ENCODE results near the gene BRCA2. TPM values are rescaled to one million over a fixed set of nuclear protein-coding genes. Genes with fewer than 3 reads are reported as not detected.
A peak's percentile ranks its signal among the peaks of the same experiment; 100 is the strongest.

BRCA2 gene
- 1 to 10 TPM in 1 of 2 donors, under 1 TPM in 1; 0.66 to 1.0 TPM for total RNA-seq

GRCh38 chr13:32315238-32316027 lies at the start of gene BRCA2, which contains the start of gene ZAR1L:
TSS of gene BRCA2 (plus strand) at chr13:32315508. CDS start at chr13:32316461, 953 bp downstream.
TSS of gene ZAR1L (minus strand) at chr13:32315363. CDS start at chr13:32311925, 3,438 bp downstream.
- TF ChIP-seq CTCF (IDR thresholded peaks at IDR 0.05) (peak in 1 of 7 experiments; percentile 11), POLR2A (IDR thresholded peaks at IDR 0.05) (peak; percentile 40 to 80 (median 76))
- Histone ChIP-seq H3K9me3 (no peaks in the 10 kb centered on the region), H3K27me3 (no peaks in the 10 kb centered on the region), H3K36me3 (replicated peaks in 1 of 2; ENCODE audit: insufficient read depth in 1 of 2, low read depth in 2 of 2) (no peaks in the 10 kb centered on the region), H3K27ac (peak within 1 kb of the TSS; percentile 75 to 93 (median 91)), H3K4me3 (peak within 1 kb of the TSS; percentile 46 to 52), H3K4me1 (peaks cover 4% of the 10 kb centered on the region)
- ATAC-seq (peak; percentile 98), DNase-seq (peak; percentile 87 to 91 (median 89))
- 0% methylated on average over 22 to 60 of the region's 60 CpGs for WGBS, 2 donors
- intact Hi-C loops (cut with DNase I), result no loop called here

DNA sequence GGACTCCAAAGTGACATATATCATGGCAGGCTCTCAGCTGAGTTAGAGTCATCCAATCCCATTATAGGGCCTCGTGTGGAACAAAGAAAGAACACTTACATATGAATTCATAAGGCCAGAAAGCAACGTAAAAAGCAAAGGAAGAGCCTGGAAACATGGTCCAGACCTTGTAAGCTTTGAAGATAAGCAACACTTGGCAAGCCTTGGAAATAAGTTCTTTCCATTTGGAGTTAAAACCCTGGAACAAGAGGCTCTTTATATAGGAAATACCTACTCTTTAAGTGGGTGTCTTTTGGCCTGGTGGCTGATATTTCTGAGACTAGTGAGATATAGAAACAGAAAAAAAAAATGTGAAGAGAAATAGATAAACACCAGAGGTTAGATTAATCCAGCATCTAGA lies 49.6 kb upstream of the BRCA2 start:
- TF ChIP-seq POLR2A (IDR thresholded peaks at IDR 0.05) (no peak), CTCF (IDR thresholded peaks at IDR 0.05) (no peak)
- Histone ChIP-seq H3K27ac (no peak overlapping the region), H3K4me3 (no peak overlapping the region), H3K36me3 (replicated peaks in 1 of 2; ENCODE audit: insufficient read depth in 1 of 2, low read depth in 2 of 2) (peaks cover 3 to 11% of the 10 kb centered on the region in 2 donors), H3K9me3 (no peaks in the 10 kb centered on the region), H3K4me1 (no peaks in the 10 kb centered on the region), H3K27me3 (no peaks in the 10 kb centered on the region)
- DNase-seq (no peak), ATAC-seq (no peak)
- intact Hi-C loops (cut with DNase I), result no loop called here
- WGBS, 2 donors, result 42 to 56% methylated on average over 2 of the region's 2 CpGs

- DNase-seq, result no peak
- H3K9me3 ChIP-seq, result no peaks in the 10 kb centered on the region
- TF ChIP-seq CTCF (IDR thresholded peaks at IDR 0.05) (no peak), POLR2A (IDR thresholded peaks at IDR 0.05) (no peak)
- ATAC-seq, result no peak
- intact Hi-C loops (cut with DNase I), result no loop called here
- H3K4me3 ChIP-seq, result no peak overlapping the region
- H3K27me3 ChIP-seq, result no peaks in the 10 kb centered on the region
- no peaks in the 10 kb centered on the region for H3K4me1 ChIP-seq
- 88 to 98% methylated on average over 1 of the region's 1 CpG for WGBS, 2 donors
- no peak overlapping the region for H3K27ac ChIP-seq
- peaks cover 3 to 14% of the 10 kb centered on the region in 2 donors for H3K36me3 ChIP-seq (replicated peaks in 1 of 2; ENCODE audit: insufficient read depth in 1 of 2, low read depth in 2 of 2)
These were observed 49.2 kb upstream of the BRCA2 start for GRCh38 chr13:32266130-32266529.

DNA sequence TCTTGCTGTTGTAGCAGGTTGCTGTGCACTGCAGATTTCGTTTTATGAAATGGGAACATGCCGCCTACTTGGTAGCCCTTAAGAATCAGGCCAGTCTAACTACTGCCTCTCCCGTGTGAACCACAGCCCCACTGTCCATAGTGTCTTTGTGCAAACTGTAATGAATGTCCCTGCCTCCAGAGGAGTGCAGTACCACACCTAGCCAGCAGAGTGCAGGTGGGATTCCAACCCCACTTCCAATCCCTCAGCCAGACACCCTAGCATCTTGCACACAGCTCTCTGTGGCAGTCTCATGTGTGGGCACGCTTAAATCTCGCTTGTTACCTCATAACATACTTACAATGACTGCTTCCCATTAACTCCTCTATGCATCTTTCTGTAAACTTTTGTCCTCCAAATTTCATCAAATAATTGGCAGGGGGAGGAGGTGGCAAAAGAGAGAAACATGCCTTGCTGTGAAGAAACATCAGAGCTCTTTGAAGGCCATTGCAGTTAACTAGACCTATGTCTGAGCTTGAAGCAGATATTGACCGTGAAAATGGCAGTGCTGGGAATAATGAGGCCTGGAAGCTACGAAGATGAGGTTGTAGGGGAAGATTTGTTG lies 47.4 kb upstream of the BRCA2 start:
- intact Hi-C loops (cut with DNase I), result no loop called here
- TF ChIP-seq POLR2A (IDR thresholded peaks at IDR 0.05) (no peak), CTCF (IDR thresholded peaks at IDR 0.05) (peak; percentile 51 to 80 (median 70))
- peak; percentile 33 to 60 (median 50) for DNase-seq
- Histone ChIP-seq H3K9me3 (no peaks in the 10 kb centered on the region), H3K27ac (no peak overlapping the region), H3K36me3 (replicated peaks in 1 of 2; ENCODE audit: insufficient read depth in 1 of 2, low read depth in 2 of 2) (peaks cover 0 to 15% of the 10 kb centered on the region in 2 donors), H3K4me3 (no peak overlapping the region), H3K4me1 (no peaks in the 10 kb centered on the region), H3K27me3 (no peaks in the 10 kb centered on the region)
- peak; percentile 47 for ATAC-seq
- 76 to 81% methylated on average over 7 of the region's 7 CpGs for WGBS, 2 donors

All from body of pancreas (tissue), 4 donors.